Natural killer cell treated with Interleukin-12 subunit alpha and Interleukin-12 subunit beta and Interleukin-15 and Interleukin-18, amount 100 ng/mL, for 72 hours (primary cell): ENCODE measurements around the gene CDC42EP1. TPM values are rescaled to one million over a fixed set of nuclear protein-coding genes. Genes with fewer than 3 reads are reported as not detected.
A peak's percentile ranks its signal among the peaks of the same experiment; 100 is the strongest.
"Not testable (repeated sequence)": the region's sequence is repeated elsewhere in the genome, so short reads cannot be mapped to it uniquely, and the experiment has no call there.

Experiments used
- ATAC-seq, 2 donors: fragments of 150-1000 bp; cut with Tn5 transposase in 1 of 2; sonication (Bioruptor Pico), chemical (Tn5 transposase) in 1 of 2; 2 replicates each; pipeline ENCODE4 v1.10.0; 2021
- DNase-seq: peaks from one replicate; pipeline ENCODE4 v3.0.0; 2022; ENCODE audit warnings: low spot score
- H3K27ac Mint-ChIP-seq, 2 donors: 1 replicate in 1 of 2; 2 replicates in 1 of 2; pipeline ENCODE4 v1.8.0; 2022; ENCODE audit warnings: mixed read lengths in 2 of 2, mild to moderate bottlenecking in 1 of 2, moderate library complexity in 1 of 2
- H3K27me3 Mint-ChIP-seq, 2 donors: 1 replicate in 1 of 2; 2 replicates in 1 of 2; pipeline ENCODE4 v1.8.0; 2022; ENCODE audit warnings: mixed read lengths in 2 of 2
- H3K36me3 Mint-ChIP-seq: one replicate; pipeline ENCODE4 v1.8.0; 2022; ENCODE audit warnings: mixed read lengths
- H3K4me1 Mint-ChIP-seq, 2 donors: 1 replicate in 1 of 2; 2 replicates in 1 of 2; pipeline ENCODE4 v1.8.0; 2022; ENCODE audit warnings: low read depth in 2 of 2, mixed read lengths in 2 of 2, mild to moderate bottlenecking in 1 of 2
- H3K4me3 Mint-ChIP-seq: one replicate; pipeline ENCODE4 v1.8.0; 2022; ENCODE audit warnings: mixed read lengths
- H3K9me3 Mint-ChIP-seq: 2 replicates; pipeline ENCODE4 v1.8.0; 2022; ENCODE audit warnings: mixed read lengths
- total RNA-seq, 2 donors: library from RNA; stranded (reverse); gene quantifications; one replicate each; pipeline ENCODE4 v1.2.3, GENCODE V29; 2022

Gene CDC42EP1
- total RNA-seq, 2 donors from 2014 or later = 1.9 to 3.5 TPM

DNA sequence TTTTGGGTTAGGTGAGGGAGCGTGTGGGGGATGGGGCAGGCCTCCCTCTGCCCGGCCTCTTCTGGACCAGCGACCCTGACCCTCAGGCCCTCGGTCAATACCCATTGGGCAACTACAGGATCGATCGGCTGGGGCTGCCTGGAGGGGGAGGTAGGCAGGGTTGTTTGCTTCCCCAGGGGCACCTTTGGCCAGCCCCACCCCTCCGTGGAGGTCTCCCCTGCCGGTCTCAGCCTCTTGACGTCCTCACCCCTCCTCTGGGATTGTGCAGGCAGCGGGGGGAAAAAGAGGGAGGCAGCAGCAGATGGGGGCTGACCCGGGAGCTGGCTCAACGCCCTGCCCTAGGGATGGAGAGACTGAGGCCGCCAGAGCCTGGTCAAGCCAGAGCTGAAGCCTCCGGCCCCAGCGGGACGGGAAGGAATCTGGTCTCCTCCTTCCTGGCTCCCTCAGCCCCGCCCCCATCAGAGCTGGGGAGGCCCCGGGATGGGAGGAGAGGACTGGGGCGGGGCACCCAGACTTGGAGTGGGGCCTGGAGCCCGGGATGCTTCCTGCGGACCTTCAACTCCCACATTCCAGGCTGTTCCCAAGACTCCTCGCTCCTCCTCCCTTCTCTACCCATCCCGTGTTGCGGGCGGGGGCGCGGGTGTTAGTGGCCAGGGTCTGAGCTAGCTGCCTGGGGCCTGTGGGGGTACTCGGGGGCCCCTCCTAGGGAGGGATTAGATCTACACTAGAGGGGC lies 14.4 kb upstream of the CDC42EP1 start:
- peaks cover 22 to 24% of the 10 kb centered on the region in 2 donors for H3K4me1 Mint-ChIP-seq
- H3K27ac Mint-ChIP-seq = peak overlapping the region; percentile 54 to 82
- peaks cover 1 to 9% of the 10 kb centered on the region in 2 donors for H3K27me3 Mint-ChIP-seq
- DNase-seq (no peak), ATAC-seq (no peak)
- no peak overlapping the region for H3K4me3 Mint-ChIP-seq
- H3K9me3 Mint-ChIP-seq = no peaks in the 10 kb centered on the region
- no peaks in the 10 kb centered on the region for H3K36me3 Mint-ChIP-seq

DNA sequence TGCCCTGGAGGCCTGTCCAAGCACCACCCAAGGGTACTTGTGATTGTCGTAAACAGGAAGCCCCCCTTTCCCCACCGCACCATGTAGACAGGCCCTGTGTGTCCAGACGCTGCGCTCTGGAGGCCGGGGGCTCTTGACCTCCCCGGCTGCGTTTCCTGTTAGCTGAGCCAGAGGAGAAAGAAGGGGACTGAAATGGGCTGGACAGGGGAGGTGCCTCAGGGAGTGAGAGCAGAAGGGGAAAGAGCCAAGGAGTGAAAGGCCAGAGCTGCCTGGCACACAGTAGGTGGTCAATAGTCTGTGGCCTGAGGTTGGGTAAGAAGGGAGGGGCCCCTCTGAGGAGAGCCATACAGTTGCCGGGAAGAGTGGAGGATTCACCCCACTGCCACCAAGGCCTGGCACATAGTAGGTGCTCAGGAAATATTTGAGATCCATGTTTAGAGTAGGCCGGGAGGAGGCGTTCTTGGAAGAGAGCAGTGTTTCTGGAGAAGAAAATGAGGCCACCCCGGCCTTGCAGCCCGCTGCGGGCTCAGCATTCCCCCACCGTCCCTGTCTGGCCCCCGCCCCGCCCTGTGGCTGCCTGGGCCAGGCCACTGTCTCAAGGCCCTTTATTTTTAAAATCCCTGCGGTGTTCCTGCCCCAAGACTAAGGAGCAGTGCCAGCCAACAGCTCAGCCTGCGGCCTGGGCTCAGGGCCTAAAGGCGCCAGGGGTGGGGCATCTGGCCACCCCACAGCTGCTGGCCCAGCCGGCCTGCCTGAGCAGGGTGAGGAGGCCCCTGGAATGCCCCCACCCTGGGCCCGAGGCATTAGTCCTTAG lies 13.6 kb upstream of the CDC42EP1 start:
- Mint-ChIP-seq H3K4me1 (peaks cover 16 to 17% of the 10 kb centered on the region in 2 donors), H3K4me3 (no peak overlapping the region), H3K36me3 (no peaks in the 10 kb centered on the region), H3K27me3 (peaks cover 0 to 7% of the 10 kb centered on the region in 2 donors), H3K27ac (peak overlapping the region; percentile 54 to 82), H3K9me3 (no peaks in the 10 kb centered on the region)
- DNase-seq (no peak), ATAC-seq (peak in 1 of 2 donors; percentile 2)

DNA sequence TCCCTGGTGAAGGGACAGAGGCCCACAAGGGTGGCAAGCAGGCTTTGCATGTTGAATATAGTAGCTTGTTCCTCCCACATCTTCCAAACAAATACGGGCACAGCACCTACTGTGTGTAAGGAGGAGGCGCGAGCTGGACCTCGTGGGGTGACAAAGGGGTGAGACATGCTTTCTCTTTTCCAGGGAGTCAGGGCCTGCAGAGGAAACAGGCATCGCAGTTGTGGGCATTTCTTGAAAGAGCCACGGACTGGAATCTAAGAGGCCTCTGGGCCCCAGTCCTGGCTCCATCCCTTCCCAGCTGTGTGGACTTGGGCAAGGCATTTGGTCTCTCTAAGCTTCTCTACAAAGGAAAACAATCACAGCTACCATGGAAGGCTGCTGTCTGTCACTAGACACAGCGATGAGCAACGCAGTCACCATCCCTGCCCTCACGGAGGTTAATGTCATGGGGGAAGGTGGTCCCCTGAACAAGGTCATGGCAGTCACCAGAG lies 13.0 kb upstream of the CDC42EP1 start:
- H3K27me3 Mint-ChIP-seq = peaks cover 0 to 7% of the 10 kb centered on the region in 2 donors

DNA sequence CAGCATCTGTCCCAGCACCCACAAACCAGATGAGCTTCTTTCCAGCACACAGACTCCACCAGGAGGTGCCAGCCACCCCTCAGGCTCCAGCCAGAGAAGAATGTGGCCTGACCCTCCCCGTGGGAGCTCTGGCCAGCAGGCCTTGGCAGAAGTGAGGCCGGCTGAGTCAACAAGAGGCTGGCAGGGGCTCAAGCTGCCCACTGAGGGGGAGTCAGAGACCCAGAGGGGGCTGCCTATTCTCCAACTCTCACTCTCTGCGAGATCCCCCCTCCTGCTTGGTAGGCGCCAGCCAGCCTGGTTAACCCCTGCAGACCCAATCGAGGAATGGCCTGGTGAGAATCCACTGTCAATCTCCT lies 10.6 kb upstream of the CDC42EP1 start:
- no peak overlapping the region for H3K4me3 Mint-ChIP-seq
- DNase-seq (no peak), ATAC-seq (no peak)
- peaks cover 5 to 11% of the 10 kb centered on the region in 2 donors for H3K4me1 Mint-ChIP-seq
- H3K36me3 Mint-ChIP-seq = no peaks in the 10 kb centered on the region
- H3K9me3 Mint-ChIP-seq = no peaks in the 10 kb centered on the region
- no peak overlapping the region for H3K27ac Mint-ChIP-seq
- peaks cover 6 to 13% of the 10 kb centered on the region in 2 donors for H3K27me3 Mint-ChIP-seq

More for the DNA sequence above, 13.0 kb upstream of the CDC42EP1 start:
- Mint-ChIP-seq H3K4me1 (peaks cover 11% of the 10 kb centered on the region in 2 donors), H3K27ac (no peak overlapping the region), H3K36me3 (no peaks in the 10 kb centered on the region), H3K9me3 (no peaks in the 10 kb centered on the region), H3K4me3 (no peak overlapping the region)
- no peak for DNase-seq
- ATAC-seq = peak in 1 of 2 donors; percentile 4

DNA sequence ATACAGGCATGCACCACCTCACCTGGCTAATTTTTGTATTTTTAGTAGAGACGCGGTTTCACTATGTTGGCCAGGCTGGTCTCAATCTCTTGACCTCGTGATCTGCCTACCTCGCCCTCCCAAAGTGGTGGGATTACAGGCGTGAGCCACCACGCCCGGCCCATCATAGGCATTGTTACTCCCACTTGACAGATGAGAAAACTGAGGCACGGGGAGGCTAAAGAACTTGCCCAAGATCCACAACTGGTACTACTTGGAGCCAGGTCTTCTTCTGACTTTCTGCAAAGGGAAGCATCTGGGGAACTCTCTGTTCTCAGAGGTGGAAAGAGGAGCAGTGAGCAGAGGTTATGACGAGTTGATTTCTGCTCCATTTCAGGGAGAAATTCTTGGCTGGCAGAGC lies 9.4 kb upstream of the CDC42EP1 start:
- Mint-ChIP-seq H3K27me3 (peaks cover 13 to 15% of the 10 kb centered on the region in 2 donors), H3K27ac (peak overlapping the region in 1 of 2 donors; percentile 78)
- DNase-seq, H3K4me3 Mint-ChIP-seq, H3K4me1 Mint-ChIP-seq, H3K36me3 Mint-ChIP-seq, ATAC-seq, H3K9me3 Mint-ChIP-seq: not testable (repeated sequence)

DNA sequence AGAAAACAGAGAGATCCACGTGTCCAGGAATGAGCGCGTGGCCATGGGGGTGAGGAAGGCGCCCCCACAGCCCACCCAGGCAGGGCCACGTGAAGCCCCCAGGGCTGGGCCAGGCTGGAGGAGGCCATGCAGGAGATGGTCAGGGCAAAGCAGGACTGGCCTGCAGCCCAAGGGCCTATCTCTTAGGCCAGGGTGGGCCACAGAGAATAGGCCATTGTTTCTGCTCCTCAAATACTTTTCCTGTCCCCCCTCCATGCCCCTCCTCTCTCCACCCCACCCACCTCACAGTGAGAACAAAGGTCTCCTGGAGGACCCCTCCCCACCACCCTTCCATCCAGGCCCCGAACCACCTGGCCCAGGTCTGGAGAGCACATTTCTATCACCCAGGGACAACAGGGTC lies 8.3 kb upstream of the CDC42EP1 start:
- H3K4me3 Mint-ChIP-seq = no peak overlapping the region
- no peak for ATAC-seq
- no peaks in the 10 kb centered on the region for H3K36me3 Mint-ChIP-seq
- H3K4me1 Mint-ChIP-seq = no peaks in the 10 kb centered on the region
- H3K9me3 Mint-ChIP-seq = no peaks in the 10 kb centered on the region
- DNase-seq = no peak
- H3K27ac Mint-ChIP-seq = peak overlapping the region in 1 of 2 donors; percentile 78
- H3K27me3 Mint-ChIP-seq = peaks cover 22% of the 10 kb centered on the region in 2 donors

DNA sequence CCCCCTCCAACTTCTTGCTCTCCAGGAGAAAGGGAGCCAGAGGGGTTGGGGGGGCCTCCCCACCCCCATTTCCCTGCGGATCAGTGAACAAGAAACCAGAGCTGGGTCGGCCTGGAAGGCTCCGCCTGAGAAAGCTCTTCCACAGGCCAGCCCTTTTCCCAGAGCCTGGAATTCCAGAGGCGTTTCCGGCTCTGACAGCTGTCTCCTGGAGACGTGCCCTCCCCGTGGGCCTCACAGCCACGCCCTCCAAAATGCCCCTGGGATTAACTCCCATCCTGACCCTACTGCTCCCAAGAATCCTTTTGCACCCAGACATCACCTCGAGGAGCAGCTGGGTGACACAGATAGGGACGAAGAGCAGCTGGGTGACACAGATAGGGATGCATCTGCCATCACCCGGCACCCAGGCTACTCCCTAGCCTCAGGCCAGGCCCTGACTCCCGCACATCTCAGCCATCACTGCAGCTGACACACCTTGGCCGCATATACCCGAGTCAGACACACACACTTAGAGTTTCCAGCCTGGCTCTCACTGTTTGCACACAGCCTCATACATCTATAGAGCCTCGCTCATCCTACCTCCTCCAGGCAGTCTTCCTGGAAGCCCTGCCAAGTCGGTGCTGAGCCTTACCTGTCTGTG lies 7.6 kb upstream of the CDC42EP1 start:
- no peak for DNase-seq

DNA sequence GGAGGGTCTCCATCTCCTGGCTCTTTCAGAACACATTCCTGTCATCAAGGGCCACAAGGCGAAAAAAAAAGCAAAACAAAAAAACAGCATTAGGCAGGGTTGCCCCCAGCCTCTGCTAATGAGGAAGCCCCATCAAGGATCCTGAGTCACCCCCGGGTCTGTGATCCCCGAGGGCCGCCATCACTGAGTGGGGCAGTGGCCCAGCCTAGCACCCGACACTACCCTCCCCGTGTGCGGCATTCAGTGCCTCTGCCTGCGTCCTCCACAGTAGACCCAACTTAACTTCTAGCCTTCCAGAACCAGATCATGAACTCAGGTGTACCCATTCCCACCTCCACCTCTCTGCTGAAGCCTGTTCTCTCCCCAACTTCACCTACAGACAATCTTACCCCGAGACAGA lies 6.6 kb upstream of the CDC42EP1 start:
- no peak for ATAC-seq
- DNase-seq = no peak
- Mint-ChIP-seq H3K36me3 (no peaks in the 10 kb centered on the region), H3K4me3 (no peak overlapping the region), H3K27me3 (peaks cover 30 to 31% of the 10 kb centered on the region in 2 donors), H3K9me3 (no peaks in the 10 kb centered on the region), H3K4me1 (no peaks in the 10 kb centered on the region), H3K27ac (peak overlapping the region in 1 of 2 donors; percentile 10)

More for the DNA sequence above, 7.6 kb upstream of the CDC42EP1 start:
- no peaks in the 10 kb centered on the region for H3K9me3 Mint-ChIP-seq
- H3K27me3 Mint-ChIP-seq = peaks cover 28 to 29% of the 10 kb centered on the region in 2 donors
- ATAC-seq = no peak
- no peaks in the 10 kb centered on the region for H3K4me1 Mint-ChIP-seq
- H3K27ac Mint-ChIP-seq = no peak overlapping the region
- H3K36me3 Mint-ChIP-seq = no peaks in the 10 kb centered on the region
- no peak overlapping the region for H3K4me3 Mint-ChIP-seq

DNA sequence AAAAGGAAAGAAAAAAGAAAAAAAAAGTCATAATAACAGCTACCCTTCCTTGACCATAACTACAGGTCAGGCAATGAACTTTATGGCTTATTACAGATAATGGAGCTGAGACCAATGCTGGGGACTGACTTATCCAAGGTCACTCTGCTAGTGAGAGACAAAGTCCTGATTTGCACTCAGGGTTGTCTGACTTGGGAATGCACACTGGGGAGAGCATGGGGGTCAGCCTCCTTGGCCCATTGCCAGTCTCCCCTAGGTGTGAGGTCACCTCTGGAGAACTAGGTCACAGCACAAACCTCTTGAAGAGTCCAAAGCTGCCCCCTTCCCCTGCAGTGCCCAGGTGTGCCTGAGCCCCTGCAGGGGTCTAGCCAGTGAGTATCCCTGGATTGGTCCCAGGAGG lies 5.3 kb upstream of the CDC42EP1 start:
- Mint-ChIP-seq H3K27me3 (peaks cover 30 to 32% of the 10 kb centered on the region in 2 donors), H3K27ac (no peak overlapping the region), H3K4me3 (no peak overlapping the region), H3K9me3 (no peaks in the 10 kb centered on the region), H3K4me1 (no peaks in the 10 kb centered on the region), H3K36me3 (no peaks in the 10 kb centered on the region)
- ATAC-seq (peak in 1 of 2 donors; percentile 18), DNase-seq (no peak)

DNA sequence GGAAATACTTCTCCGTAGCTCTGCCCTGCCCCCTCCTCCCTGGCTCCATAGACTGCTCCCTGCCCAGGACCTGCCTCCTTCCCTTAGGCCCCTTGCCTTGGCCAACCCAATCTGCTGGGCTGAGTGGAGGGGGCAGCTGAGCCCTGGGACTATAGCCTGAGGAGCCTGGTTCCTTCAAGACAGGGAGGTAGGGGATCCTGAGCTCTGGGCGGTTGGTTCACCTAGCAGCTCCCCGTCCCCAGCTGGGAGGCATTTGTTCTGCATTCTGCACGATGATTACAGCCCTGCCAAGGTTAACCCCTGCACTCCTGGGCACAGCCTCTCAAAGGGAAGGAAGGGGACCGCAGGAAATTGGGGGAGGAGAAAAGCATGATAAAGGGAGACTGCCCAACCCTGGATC lies 3.6 kb upstream of the CDC42EP1 start:
- no peak overlapping the region for H3K4me3 Mint-ChIP-seq
- H3K4me1 Mint-ChIP-seq = peaks cover 5 to 6% of the 10 kb centered on the region in 2 donors
- ATAC-seq = no peak
- DNase-seq = no peak
- H3K27ac Mint-ChIP-seq = no peak overlapping the region
- H3K9me3 Mint-ChIP-seq = no peaks in the 10 kb centered on the region
- H3K27me3 Mint-ChIP-seq = peaks cover 34 to 35% of the 10 kb centered on the region in 2 donors
- no peaks in the 10 kb centered on the region for H3K36me3 Mint-ChIP-seq

DNA sequence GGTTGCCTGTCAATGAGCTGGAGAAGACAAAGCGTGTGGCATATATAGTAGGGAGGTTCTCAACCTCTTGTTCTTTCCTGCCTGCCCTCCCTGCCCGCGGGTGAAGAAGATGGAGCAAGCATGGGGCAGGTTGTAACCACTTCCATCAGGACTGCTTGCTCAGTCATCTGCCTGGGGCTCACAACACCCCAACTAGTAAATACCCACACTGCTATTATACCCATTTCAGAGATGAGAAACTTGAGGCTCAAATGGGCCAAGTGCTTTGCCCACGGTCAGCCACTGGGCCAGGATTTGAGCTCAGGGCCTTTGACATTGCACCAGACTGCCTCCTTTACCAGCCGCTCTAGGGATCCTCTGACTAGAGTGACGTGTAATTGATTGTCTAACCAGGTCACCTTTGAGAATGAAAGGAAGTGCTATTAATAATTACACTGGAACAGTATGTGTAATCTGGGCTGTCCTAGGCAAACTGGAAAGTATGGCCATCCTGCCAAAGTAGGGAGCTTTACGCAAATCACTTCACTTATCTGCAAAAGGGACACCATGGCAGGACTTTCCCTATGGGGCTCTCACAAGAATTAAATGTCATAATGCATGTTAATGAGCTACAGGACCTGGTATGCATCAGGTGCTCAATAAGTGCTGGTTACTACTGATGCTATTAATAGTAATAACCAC lies 2.8 kb upstream of the CDC42EP1 start:
- H3K36me3 Mint-ChIP-seq = no peaks in the 10 kb centered on the region
- no peak overlapping the region for H3K27ac Mint-ChIP-seq
- H3K4me1 Mint-ChIP-seq = peaks cover 8 to 14% of the 10 kb centered on the region in 2 donors
- no peak overlapping the region for H3K4me3 Mint-ChIP-seq
- no peak for ATAC-seq
- H3K9me3 Mint-ChIP-seq = no peaks in the 10 kb centered on the region
- peaks cover 38 to 42% of the 10 kb centered on the region in 2 donors for H3K27me3 Mint-ChIP-seq
- DNase-seq = no peak

DNA sequence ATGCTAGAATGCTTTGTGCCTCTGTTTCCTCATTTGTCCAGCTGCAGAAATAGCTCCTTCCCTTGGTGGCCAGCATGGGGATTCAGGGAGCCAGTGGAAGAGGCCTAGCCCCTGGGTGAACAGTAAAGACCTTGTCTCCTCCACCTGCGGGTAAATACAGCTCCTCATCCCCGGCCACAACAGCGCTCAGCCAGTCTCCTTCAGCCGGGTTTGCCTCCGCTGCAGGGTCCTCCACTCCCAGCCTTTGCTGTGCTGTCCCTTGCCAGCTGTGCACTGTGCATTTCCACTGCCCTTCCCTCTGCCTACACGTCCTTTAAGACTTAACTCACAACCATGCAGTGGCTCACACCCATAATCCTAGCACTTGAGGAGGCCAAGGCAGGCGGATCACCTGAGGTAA lies 1.5 kb upstream of the CDC42EP1 start:
- peaks cover 8 to 24% of the 10 kb centered on the region in 2 donors for H3K4me1 Mint-ChIP-seq
- no peaks in the 10 kb centered on the region for H3K36me3 Mint-ChIP-seq
- ATAC-seq = no peak
- H3K4me3 Mint-ChIP-seq = no peak overlapping the region
- H3K27ac Mint-ChIP-seq = no peak overlapping the region
- H3K9me3 Mint-ChIP-seq = no peaks in the 10 kb centered on the region
- H3K27me3 Mint-ChIP-seq = peaks cover 44 to 46% of the 10 kb centered on the region in 2 donors
- no peak for DNase-seq

DNA sequence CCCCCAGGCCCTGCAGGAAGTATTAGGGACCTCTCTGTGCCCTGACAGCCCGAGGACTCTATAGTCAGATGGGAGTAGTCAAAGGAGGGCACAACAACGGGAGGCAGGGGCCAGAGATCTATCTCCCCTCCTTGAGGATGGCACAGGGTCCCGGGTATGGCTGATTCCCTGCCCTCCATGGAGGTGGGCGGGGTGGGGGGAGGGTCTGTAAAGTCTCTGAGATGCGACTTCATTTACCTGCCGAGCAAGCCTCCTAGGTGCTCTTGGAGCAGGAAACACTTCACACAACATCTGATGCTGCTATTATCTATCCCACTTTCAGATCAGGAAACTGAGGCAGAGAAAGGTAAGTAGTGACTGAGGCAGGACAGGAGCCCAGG lies 769 bp upstream of the CDC42EP1 start:
- Mint-ChIP-seq H3K36me3 (no peaks in the 10 kb centered on the region), H3K4me1 (peaks cover 8 to 24% of the 10 kb centered on the region in 2 donors), H3K4me3 (peak overlapping the region; percentile 39), H3K27me3 (peaks cover 41 to 42% of the 10 kb centered on the region in 2 donors), H3K9me3 (no peaks in the 10 kb centered on the region), H3K27ac (no peak overlapping the region)
- ATAC-seq (no peak), DNase-seq (no peak)
